GM10266 (cell line): ENCODE measurements around the gene PHTF2.

ENCODE experiments used
- DNase-seq: peaks from one replicate; pipeline ENCODE4 v3.0.0; 2012; ENCODE audit errors: extremely low spot score
- CTCF ChIP-seq: IDR thresholded peaks from 2 replicates; pipeline ENCODE4 v1.5.1; 2012; ENCODE audit warnings: mild to moderate bottlenecking, low read depth; ENCODE audit not compliant: control insufficient read depth, insufficient read depth; ENCODE audit errors: missing control alignments

The PHTF2 gene

GRCh38 chr7:77765906-77766800, 32.4 kb upstream of the PHTF2 start:
- DNase-seq, result no peak
- TF ChIP-seq CTCF, result no peak

DNA sequence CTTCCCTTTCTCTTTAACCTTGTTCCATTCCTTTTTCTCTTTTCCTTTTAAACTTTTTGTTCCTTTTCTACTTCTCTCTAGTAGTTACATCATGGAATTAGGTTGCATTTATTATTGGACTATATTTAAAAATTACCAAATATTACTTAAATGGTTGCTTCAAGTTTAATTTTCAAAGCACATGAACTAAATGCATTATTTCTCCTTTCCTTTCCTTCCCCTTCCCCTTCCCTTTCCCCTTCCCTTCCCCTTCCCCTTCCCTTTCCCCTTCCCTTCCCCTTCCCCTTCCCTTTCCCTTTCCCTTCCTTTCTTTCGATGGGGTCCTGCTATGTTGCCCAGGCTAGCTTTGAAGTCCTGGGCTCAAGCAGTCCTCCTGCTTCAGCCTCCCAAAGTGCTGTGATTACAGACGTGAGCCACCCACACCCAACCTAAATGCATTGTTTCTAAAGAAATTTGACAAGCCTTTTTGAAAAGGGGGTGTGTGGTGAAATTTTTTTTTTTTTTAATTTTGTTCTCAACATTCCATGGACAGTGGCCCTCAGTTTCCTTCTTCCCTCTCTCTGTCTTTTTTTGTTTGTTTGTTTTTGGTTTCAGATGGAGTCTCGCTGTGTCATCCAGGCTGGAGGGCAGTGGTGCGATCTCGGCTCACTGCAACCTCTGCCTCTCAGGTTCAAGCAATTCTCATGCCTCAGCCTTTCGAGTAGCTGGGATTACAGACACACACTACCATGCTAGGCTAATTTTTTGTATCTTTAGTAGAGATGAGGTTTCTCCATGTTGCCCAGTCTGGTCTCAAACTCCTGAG, 31.6 kb upstream of the PHTF2 start:
- no peak for DNase-seq
- TF ChIP-seq CTCF, result no peak

GRCh38 chr7:77770316-77770715, 28.3 kb upstream of the PHTF2 start:
- no peak for TF ChIP-seq CTCF
- DNase-seq, result no peak

GRCh38 chr7:77771901-77772300, 26.7 kb upstream of the PHTF2 start:
- TF ChIP-seq CTCF, result no peak
- DNase-seq, result no peak

- no peak for TF ChIP-seq CTCF
Observed at GRCh38 chr7:77778535-77778934, 20.0 kb upstream of the PHTF2 start.

DNA sequence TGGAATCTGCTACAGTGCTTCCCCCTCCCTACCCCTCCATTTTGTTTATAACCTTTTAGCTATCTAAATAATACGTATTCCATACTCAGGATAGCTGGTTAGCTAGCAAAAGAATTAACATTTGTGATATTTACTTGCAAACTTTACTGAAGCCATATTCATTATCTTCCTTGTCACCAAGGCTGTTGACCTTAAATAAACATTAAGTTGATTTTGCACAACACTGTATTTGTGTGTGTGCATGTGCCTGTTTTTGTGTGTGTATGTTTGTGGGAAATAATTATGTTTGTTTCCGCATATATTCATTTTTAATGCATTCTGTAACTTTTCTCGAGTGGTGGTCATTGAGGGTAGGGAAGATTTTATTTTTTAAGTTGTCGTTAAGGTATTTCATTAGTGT, 16.2 kb upstream of the PHTF2 start:
- TF ChIP-seq CTCF, result no peak

More at GRCh38 chr7:77778535-77778934, 20.0 kb upstream of the PHTF2 start:
- no peak for DNase-seq

More for the DNA sequence above, 16.2 kb upstream of the PHTF2 start:
- no peak for DNase-seq
